ENCODE measurements around the gene TESK2. TPM values are rescaled to one million over a fixed set of nuclear protein-coding genes. Genes with fewer than 3 reads are reported as not detected.

The TESK2 gene
- polyA plus RNA-seq, 3 donors = 3.9 to 13.1 (median 4.1) TPM

DNA sequence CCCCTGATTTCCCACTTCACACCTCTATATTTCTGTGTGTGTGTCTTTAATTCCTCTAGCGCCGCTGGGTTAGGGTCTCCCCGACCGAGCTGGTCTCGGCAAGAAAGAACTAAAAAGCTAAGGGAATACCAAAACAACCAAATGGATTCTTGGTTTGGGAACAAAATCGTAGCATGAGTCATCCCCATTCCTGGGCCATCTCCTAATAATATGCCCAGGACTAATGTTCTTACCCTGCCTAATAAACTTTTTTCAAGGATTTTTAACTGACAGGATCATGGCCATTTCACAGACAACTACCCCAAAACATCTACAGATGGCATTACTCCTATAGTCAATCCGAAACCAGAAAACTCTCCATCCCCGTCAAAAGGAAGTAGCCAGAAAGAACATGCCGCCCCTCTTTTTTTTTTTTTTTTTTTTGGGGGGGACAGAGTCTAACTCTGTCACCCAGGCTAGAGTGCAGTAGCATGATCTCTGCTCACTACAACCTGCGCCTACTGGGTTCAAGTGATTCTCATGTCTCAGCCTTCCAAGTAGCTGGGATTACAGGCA is 168.4 kb downstream of the TESK2 start:
- Histone ChIP-seq H3K9me3 (replicated peaks in 1 of 2; ENCODE audit: control insufficient read depth in 1 of 2, insufficient read depth in 1 of 2, low read length in 2 of 2) (no peaks in the 10 kb centered on the region), H4K20me1 (ENCODE audit: insufficient read depth, low read length) (no peaks in the 10 kb centered on the region), H3K4me1 (ENCODE audit: control insufficient read depth in 1 of 2, insufficient read depth in 2 of 2, low read length in 2 of 2) (peaks cover 13% of the 10 kb centered on the region in 2 donors), H3K27me3 (ENCODE audit: control insufficient read depth in 2 of 2, insufficient read depth in 2 of 2, low read length in 2 of 2) (peaks cover 0 to 3% of the 10 kb centered on the region in 2 donors), H3K36me3 (replicated peaks in 1 of 2; ENCODE audit: control insufficient read depth in 1 of 2, insufficient read depth in 2 of 2, low read length in 2 of 2) (no peaks in the 10 kb centered on the region), H2AFZ (ENCODE audit: insufficient read depth, low read depth, low read length, poor library complexity, severe bottlenecking) (no peak overlapping the region), H3K79me2 (ENCODE audit: insufficient read depth, low read length) (no peaks in the 10 kb centered on the region), H3K9ac (ENCODE audit: insufficient read depth, low read length, poor library complexity, severe bottlenecking) (no peak overlapping the region), H3K27ac (ENCODE audit: low read depth in 1 of 2, low read length in 2 of 2) (no peak overlapping the region), H3K4me2 (replicated peaks; ENCODE audit: extremely low read depth, low read length, poor library complexity, severe bottlenecking) (no peak overlapping the region), H3K4me3 (replicated peaks in 1 of 3; ENCODE audit: low read depth in 2 of 3, low read length in 3 of 3) (no peak overlapping the region)
- Mint-ChIP-seq H3K27me3 (ENCODE audit: low read depth in 3 of 3) (peaks cover under 1 to 14% (median 2%) of the 10 kb centered on the region in 3 donors), H3K4me1 (peaks cover 10% of the 10 kb centered on the region), H3K36me3 (no peaks in the 10 kb centered on the region), H3K4me3 (no peak overlapping the region), H3K27ac (no peak overlapping the region), H3K9me3 (no peaks in the 10 kb centered on the region)
- DNase-seq = no peak
- TF ChIP-seq, protein P1, sequence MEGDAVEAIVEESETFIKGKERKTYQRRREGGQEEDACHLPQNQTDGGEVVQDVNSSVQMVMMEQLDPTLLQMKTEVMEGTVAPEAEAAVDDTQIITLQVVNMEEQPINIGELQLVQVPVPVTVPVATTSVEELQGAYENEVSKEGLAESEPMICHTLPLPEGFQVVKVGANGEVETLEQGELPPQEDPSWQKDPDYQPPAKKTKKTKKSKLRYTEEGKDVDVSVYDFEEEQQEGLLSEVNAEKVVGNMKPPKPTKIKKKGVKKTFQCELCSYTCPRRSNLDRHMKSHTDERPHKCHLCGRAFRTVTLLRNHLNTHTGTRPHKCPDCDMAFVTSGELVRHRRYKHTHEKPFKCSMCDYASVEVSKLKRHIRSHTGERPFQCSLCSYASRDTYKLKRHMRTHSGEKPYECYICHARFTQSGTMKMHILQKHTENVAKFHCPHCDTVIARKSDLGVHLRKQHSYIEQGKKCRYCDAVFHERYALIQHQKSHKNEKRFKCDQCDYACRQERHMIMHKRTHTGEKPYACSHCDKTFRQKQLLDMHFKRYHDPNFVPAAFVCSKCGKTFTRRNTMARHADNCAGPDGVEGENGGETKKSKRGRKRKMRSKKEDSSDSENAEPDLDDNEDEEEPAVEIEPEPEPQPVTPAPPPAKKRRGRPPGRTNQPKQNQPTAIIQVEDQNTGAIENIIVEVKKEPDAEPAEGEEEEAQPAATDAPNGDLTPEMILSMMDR (IDR thresholded peaks at IDR 0.05) = no peak
- 92% methylated on average over 6 of the region's 10 CpGs for WGBS (ENCODE audit: insufficient coverage)
- intact Hi-C loops (cut with micrococcal nuclease) = no loop called here

DNA sequence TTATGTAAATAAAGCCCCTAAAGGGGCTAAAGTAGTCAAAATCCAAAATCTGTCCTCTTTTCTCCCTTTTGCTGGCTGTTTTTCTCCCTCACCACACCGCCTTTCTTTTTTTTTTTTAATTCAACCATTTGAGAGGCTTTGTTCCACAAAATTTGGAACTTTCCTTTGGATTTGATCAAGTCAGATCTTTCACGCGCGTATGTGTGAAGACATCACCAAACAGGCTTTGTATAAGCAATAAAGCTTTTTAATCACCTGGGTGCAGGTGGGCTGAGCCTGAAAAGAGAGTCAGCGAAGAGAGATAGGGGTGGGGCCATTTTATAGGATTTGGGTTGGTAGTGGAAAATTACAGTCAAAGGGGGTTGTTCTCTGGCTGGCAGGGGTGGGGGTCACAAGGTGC is 169.5 kb downstream of the TESK2 start:
- no peak overlapping the region for H2AFZ ChIP-seq (ENCODE audit: insufficient read depth, low read depth, low read length, poor library complexity, severe bottlenecking)

More for the DNA sequence above, 169.5 kb downstream of the TESK2 start:
- Mint-ChIP-seq H3K4me3 (no peak overlapping the region), H3K27ac (no peak overlapping the region), H3K4me1 (peaks cover 4% of the 10 kb centered on the region), H3K9me3 (no peaks in the 10 kb centered on the region), H3K36me3 (no peaks in the 10 kb centered on the region), H3K27me3 (ENCODE audit: low read depth in 3 of 3) (peaks cover 0 to 3% (median 2%) of the 10 kb centered on the region in 3 donors)
- no peaks in the 10 kb centered on the region for H3K9me3 ChIP-seq (replicated peaks in 1 of 2; ENCODE audit: control insufficient read depth in 1 of 2, insufficient read depth in 1 of 2, low read length in 2 of 2)
- no peaks in the 10 kb centered on the region for H4K20me1 ChIP-seq (ENCODE audit: insufficient read depth, low read length)
- no peak overlapping the region for H3K4me3 ChIP-seq (replicated peaks in 1 of 3; ENCODE audit: low read depth in 2 of 3, low read length in 3 of 3)
- no peak overlapping the region for H3K4me2 ChIP-seq (replicated peaks; ENCODE audit: extremely low read depth, low read length, poor library complexity, severe bottlenecking)
- no peaks in the 10 kb centered on the region for H3K36me3 ChIP-seq (replicated peaks in 1 of 2; ENCODE audit: control insufficient read depth in 1 of 2, insufficient read depth in 2 of 2, low read length in 2 of 2)
- TF ChIP-seq, protein P1 (IDR thresholded peaks at IDR 0.05) = no peak
- H3K27ac ChIP-seq (ENCODE audit: low read depth in 1 of 2, low read length in 2 of 2) = no peak overlapping the region
- H3K4me1 ChIP-seq (ENCODE audit: control insufficient read depth in 1 of 2, insufficient read depth in 2 of 2, low read length in 2 of 2) = peaks cover 2% of the 10 kb centered on the region in 2 donors
- H3K9ac ChIP-seq (ENCODE audit: insufficient read depth, low read length, poor library complexity, severe bottlenecking) = no peak overlapping the region
- no peaks in the 10 kb centered on the region for H3K79me2 ChIP-seq (ENCODE audit: insufficient read depth, low read length)
- intact Hi-C loops (cut with micrococcal nuclease) = no loop called here
- 92% methylated on average over 2 of the region's 5 CpGs for WGBS (ENCODE audit: insufficient coverage)
- no peak for DNase-seq
- no peaks in the 10 kb centered on the region for H3K27me3 ChIP-seq (ENCODE audit: control insufficient read depth in 2 of 2, insufficient read depth in 2 of 2, low read length in 2 of 2)

Data from CD14-positive monocyte (primary cell).